Frontal cortex (tissue), 4 donors: Measurements from ENCODE around the gene LRRC75B. TPM values are rescaled to one million over a fixed set of nuclear protein-coding genes. Genes with fewer than 3 reads are reported as not detected.

Source experiments
- DNase-seq, 2 donors: peaks; one replicate each; pipeline ENCODE4 v3.0.0; 2012; ENCODE audit warnings: low spot score in 2 of 2
- FAIRE-seq: peaks from 2 replicates; lab custom pipeline; 2012; peaks lifted over from hg19 to GRCh38; lab: Jason Lieb, UNC
- total RNA-seq: library from RNA; depleted of rRNA; stranded (reverse); fragments of >200 nt; gene quantifications from one replicate; pipeline ENCODE4 v1.2.3, GENCODE V29; 2014
- donor health status: control.
- donor health status: control.
- donor health status: control.

The LRRC75B gene
- total RNA-seq, 1 donor from 2014 or later = 8.2 TPM

DNA sequence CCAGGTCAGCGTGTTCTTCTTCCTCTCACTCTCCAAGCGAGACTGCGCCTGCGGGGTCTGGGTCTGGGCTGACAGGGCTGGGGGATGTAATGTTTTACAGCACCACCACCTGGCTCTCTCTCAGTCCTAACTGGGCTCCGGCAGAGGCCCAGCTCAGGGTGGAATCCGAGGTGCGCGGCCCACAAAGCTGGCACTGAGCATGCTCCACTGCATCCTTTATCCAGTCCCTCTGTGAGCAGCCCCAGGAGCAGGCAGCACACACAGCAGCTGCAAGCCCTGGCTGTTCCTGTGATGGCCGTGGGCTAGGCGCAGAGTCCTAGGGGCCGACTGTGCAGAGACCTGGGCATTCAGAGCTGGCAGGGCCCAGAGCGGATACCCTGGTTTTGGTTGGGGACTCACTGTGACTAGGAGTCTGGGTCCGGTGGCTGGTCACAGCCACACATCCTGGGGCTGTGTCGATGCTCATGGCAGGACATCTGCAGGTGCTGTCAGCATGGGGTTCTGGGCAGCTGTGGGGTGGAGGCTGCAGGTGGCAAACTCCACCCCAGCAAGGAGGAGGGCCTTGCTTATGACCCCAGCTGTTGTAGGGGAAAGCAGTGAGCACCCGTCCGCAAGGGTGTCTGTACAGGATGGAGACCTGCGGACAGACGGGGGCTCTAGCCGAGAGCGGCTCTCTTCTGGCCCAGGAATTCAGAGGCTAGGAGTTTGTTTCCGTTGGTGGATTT is 4.0 kb downstream of the LRRC75B start:
- no peak for DNase-seq
- no peak for FAIRE-seq

GRCh38 chr22:24588381-24588756 is 4.5 kb downstream of the LRRC75B start:
- no peak for FAIRE-seq
- peak; percentile 79 to 85 for DNase-seq

GRCh38 chr22:24587948-24588347 is 4.9 kb downstream of the LRRC75B start:
- DNase-seq (no peak), FAIRE-seq (no peak)

- FAIRE-seq = no peak
- DNase-seq = no peak
Measured at GRCh38 chr22:24587251-24587650, 5.6 kb downstream of the LRRC75B start.

- no peak for DNase-seq
- no peak for FAIRE-seq
Measured at GRCh38 chr22:24585927-24586546, 6.8 kb downstream of the LRRC75B start.

DNA sequence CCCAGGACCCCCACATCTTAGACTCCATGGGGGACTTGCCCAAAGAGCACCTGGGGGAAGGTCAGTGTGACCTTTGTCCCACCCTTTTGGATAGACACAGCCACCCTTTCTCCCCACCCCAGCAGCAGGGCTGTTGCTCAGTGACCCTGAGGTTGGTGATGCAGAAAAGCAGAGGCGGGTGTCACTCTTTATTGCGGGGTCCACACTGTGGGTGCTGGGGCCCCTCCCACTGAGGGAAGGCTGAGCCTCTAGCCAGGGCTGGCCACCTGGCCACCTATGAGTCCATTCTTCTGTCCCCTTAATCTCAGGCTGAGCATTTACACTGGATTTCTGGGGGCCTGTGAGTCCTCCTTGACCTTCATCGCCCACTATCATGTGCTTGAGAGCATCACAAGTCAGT is 7.4 kb downstream of the LRRC75B start:
- DNase-seq (no peak), FAIRE-seq (no peak)

GRCh38 chr22:24584871-24585411 is 7.9 kb downstream of the LRRC75B start:
- DNase-seq (no peak), FAIRE-seq (no peak)

GRCh38 chr22:24584166-24584790 is 8.6 kb downstream of the LRRC75B start:
- no peak for FAIRE-seq

DNA sequence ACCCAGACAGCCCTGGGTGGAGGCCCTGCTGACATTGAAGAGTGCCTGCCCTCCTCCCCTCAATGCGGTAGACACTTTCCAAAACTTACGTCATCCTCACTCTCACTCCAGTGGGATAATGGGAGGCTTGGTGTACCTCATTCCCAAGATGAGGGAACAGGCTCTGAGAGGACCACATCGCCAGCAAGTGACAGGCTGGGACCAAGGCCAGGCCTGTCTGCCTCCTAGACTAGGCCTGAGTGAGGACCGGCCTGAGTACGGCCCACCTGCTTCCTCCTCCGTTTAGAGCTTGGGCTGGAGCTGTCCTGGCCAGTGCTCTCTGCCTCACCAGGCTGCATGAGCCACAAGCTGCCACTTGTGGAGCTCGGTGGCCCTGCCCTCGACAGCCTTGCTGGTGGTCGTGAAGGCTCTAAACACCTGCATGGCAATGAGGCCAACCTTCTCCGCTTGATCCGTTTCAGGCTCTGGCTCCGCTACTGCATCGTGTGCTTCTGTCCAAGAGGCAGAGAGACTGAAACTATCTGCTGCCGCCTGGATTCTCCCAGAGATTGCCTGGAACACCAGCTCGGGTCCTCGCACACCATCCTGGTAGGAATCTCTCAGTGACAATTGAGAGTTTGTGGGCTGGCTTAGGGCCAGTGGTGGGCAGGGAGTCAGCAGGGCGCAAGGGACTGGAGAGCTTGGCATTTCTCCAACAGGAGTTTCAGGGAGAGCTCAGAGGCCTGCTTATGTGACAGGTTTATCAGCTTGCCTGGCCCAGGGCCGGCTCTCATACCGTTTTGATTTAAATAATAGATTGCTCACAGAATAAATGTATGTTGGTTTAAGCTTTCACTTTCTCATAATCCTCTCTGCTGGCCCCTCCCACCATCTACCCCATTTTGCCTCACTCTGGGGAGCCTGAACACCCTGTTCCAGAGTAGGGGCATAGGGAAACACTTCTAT is 9.4 kb downstream of the LRRC75B start:
- FAIRE-seq = no peak

More at GRCh38 chr22:24584166-24584790, 8.6 kb downstream of the LRRC75B start:
- no peak for DNase-seq

DNA sequence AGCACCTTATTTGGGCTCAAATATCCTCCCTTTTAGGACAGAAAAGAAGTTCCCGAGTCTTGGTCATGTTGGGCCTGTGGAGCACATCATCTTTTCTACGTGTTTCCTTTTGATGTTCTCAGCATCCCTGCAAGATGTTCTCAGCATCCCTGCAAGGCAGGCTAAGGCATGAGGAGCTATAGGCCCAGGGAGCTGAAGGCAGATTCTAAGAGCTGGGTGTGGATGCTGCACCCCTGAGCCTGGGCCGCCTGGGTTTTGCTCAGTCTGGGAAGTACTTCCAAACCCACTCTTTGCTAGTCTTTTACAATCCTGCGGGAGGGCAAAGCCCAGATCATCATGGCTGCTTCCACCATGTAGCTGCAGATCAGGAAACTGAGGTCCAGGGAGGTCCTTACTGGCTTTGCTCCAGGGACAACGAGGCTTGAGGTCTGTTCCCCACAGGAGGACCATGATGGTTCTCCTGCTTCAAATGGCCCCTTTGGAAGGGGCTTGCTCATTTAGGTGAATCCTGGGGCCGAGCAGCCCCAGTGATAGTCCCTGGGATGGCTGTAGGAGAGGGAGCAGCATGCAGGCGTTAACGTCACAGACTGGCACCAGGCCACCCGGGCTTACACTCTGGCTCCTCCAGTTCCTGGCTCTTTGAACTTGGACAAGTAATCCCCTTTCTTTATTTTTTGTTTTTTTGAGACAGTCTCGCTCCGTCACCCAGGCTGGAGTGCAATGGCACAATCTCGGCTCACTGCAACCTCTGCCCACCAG is 10.6 kb downstream of the LRRC75B start:
- no peak for DNase-seq
- FAIRE-seq = no peak

More for the DNA sequence above, 9.4 kb downstream of the LRRC75B start:
- no peak for DNase-seq

DNA sequence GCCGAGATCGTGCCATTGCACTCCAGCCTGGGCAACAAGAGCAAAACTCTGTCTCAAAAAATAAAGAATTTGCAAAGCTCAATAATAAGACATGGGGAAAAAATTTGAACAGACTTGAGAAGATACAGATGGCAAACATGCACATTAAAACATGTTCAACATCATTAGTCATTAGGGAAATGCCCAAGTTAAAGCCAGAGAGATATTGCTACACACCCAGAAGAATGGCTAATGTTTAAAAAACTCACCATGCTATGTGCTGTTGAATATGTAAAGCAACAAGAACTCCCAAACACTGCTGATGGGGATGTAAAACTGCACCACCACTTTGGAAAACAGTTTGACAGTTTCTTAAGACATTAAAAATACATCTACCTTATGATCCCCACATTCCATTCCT is 12.6 kb downstream of the LRRC75B start:
- DNase-seq (no peak), FAIRE-seq (no peak)

- FAIRE-seq = no peak
- no peak for DNase-seq
Measured at GRCh38 chr22:24579258-24579601, 13.6 kb downstream of the LRRC75B start.

DNA sequence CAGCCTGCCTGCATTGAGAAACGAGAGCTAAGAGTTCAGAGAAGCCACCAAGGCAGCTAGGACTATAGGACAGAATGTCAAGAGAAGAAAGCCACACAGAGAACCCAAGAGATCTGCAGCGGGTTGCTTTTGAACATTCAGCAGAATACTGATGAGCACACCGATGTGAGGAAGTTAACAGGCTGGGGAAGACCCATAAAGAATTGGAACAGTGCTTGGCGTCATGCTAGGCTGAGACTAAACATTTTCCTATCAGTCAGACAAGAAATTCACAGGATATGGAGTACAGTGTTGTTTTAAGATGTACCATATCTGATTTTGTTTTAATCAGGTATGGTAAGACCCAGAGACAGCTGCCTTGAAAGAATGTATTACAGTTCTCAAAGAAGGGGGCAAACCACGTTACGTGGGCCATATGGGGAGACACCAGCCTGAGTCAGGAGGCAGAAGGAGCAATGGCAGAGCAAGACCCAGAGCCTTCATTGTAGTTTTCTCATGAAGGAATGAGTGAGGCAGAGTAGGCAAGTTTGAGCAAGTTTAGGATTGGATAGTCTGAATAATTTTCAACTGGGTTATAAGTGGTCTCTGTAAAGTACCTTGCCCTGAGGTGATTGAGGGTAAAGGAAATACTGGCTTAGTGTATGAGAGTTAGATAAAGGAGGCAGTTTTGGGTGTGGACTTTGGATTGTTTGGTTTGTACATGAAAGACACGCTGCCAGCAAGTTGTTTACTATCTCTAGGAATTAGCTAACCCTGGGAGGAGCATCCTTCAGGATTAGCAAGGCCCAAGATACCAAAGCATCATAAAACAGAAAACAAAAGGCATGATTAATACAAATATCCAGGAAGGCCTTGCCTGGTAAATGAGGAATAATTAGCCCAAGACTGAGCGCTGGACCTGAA is 14.3 kb downstream of the LRRC75B start:
- FAIRE-seq (no peak), DNase-seq (no peak)

GRCh38 chr22:24576778-24577177 is 16.1 kb downstream of the LRRC75B start:
- DNase-seq = no peak
- FAIRE-seq = no peak

GRCh38 chr22:24571266-24571665 is 21.6 kb downstream of the LRRC75B start:
- DNase-seq = no peak

DNA sequence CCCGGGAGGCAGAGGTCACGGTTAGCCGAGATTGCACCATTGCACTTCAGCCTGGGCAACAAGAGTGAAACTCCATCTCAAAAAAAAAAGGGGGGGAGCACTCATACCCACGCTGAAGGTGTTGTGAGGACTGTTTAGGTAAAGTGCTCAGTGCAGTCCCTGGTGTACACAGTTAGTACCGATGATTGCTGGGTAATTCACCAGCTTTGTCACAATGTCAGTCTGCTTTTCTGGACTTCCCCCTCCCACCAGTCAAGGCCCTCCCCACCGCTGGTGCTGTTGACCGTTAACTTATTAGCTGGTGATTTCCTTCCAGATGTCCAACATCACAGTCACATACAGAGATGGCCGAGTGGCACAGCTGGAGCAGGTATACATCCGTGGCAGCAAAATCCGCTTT is 25.2 kb downstream of the LRRC75B start:
- DNase-seq (no peak), FAIRE-seq (no peak)

More at GRCh38 chr22:24571266-24571665, 21.6 kb downstream of the LRRC75B start:
- FAIRE-seq = no peak

GRCh38 chr22:24566899-24567511 is 25.9 kb downstream of the LRRC75B start:
- no peak for DNase-seq
- FAIRE-seq = no peak

- DNase-seq (no peak), FAIRE-seq (no peak)
Measured at GRCh38 chr22:24565077-24565476, 27.8 kb downstream of the LRRC75B start.
